Loucy (cell line): ENCODE data around the gene ZNF679.

Experiments
- H2AFZ ChIP-seq: fragments of 200-600 bp; sonication (generic); 2 replicates; pipeline ENCODE4 v1.6.0; 2016; ENCODE audit warnings: antibody characterized with exemption, mild to moderate bottlenecking, low read length, moderate library complexity
- H3F3A ChIP-seq: fragments of 200-600 bp; 2 replicates; pipeline ENCODE4 v1.6.0; 2016; ENCODE audit warnings: antibody characterized with exemption, low read depth, mild to moderate bottlenecking
- H3K27me3 ChIP-seq: fragments of 200-600 bp; sonication (generic); 2 replicates; pipeline ENCODE4 v1.6.1; 2014; ENCODE audit warnings: low read length, mild to moderate bottlenecking; ENCODE audit not compliant: insufficient read depth, poor library complexity, severe bottlenecking
- H3K36me3 ChIP-seq: fragments of 200-600 bp; sonication (generic); 2 replicates; pipeline ENCODE4 v1.6.1; 2016; ENCODE audit warnings: low read length; ENCODE audit not compliant: insufficient read depth
- H3K4me1 ChIP-seq: fragments of 200-600 bp; sonication (generic); 2 replicates; pipeline ENCODE4 v1.5.1; 2014; ENCODE audit warnings: low read length, mild to moderate bottlenecking; ENCODE audit not compliant: insufficient read depth, poor library complexity, severe bottlenecking
- H3K4me2 ChIP-seq: fragments of 200-600 bp; sonication (generic); 2 replicates; pipeline ENCODE4 v1.6.0; 2014; ENCODE audit warnings: antibody characterized with exemption, low read length, low read depth, mild to moderate bottlenecking; ENCODE audit not compliant: poor library complexity, severe bottlenecking
- H3K4me3 ChIP-seq: fragments of 200-600 bp; sonication (generic); 2 replicates; pipeline ENCODE4 v1.5.1; 2014; ENCODE audit warnings: low read length, mild to moderate bottlenecking, mixed read lengths; ENCODE audit not compliant: poor library complexity, severe bottlenecking
- H3K79me2 ChIP-seq: fragments of 200-600 bp; sonication (generic); 2 replicates; pipeline ENCODE4 v1.6.1; 2014; ENCODE audit warnings: low read length; ENCODE audit not compliant: insufficient read depth
- H3K9ac ChIP-seq: fragments of 200-600 bp; sonication (generic); 2 replicates; pipeline ENCODE4 v1.6.0; 2014; ENCODE audit warnings: mild to moderate bottlenecking, low read depth, low read length, moderate library complexity; ENCODE audit not compliant: poor library complexity, severe bottlenecking
- H3K9me2 ChIP-seq: fragments of 200-600 bp; sonication (generic); replicated peaks from 2 replicates; pipeline ENCODE4 v1.6.1; 2016; ENCODE audit warnings: low read depth, low read length, mixed read lengths
- H3K9me3 ChIP-seq: fragments of 200-600 bp; sonication (generic); 2 replicates; pipeline ENCODE4 v1.6.1; 2014; ENCODE audit warnings: mild to moderate bottlenecking, antibody characterized with exemption, low read length, low read depth; ENCODE audit not compliant: insufficient read depth
- H4K20me1 ChIP-seq: fragments of 200-600 bp; sonication (generic); 2 replicates; pipeline ENCODE4 v1.6.0; 2014; ENCODE audit warnings: antibody characterized with exemption, low read length, mild to moderate bottlenecking; ENCODE audit not compliant: insufficient read depth, poor library complexity, severe bottlenecking
- EZH2phosphoT487 ChIP-seq: fragments of 200-600 bp; IDR thresholded peaks from 2 replicates; pipeline ENCODE4 v1.6.1; 2018; ENCODE audit warnings: antibody characterized with exemption, mild to moderate bottlenecking, moderate library complexity, borderline replicate concordance
- TF ChIP-seq, protein P1 (sequence below): fragments of 200-600 bp; sonication (generic); conservative IDR thresholded peaks from 2 replicates; pipeline ENCODE4 v1.5.1; 2014; ENCODE audit warnings: mild to moderate bottlenecking, antibody characterized with exemption, low read length

The ZNF679 gene

GRCh38 chr7:64187408-64187807 is 40.9 kb upstream of the ZNF679 start:
- Histone ChIP-seq H3K27me3 (no peaks in the 10 kb centered on the region), H3K4me2 (no peak overlapping the region), H3K36me3 (no peaks in the 10 kb centered on the region), H3K9ac (no peak overlapping the region), H2AFZ (no peak overlapping the region), H3K4me3 (no peak overlapping the region), H3F3A (no peaks in the 10 kb centered on the region), H4K20me1 (no peaks in the 10 kb centered on the region), H3K9me3 (peaks cover under 1% of the 10 kb centered on the region; the same call in 1 of the 2 replicates), H3K79me2 (no peaks in the 10 kb centered on the region), H3K4me1 (no peaks in the 10 kb centered on the region), H3K9me2 (no peaks in the 10 kb centered on the region)
- TF ChIP-seq, protein P1, sequence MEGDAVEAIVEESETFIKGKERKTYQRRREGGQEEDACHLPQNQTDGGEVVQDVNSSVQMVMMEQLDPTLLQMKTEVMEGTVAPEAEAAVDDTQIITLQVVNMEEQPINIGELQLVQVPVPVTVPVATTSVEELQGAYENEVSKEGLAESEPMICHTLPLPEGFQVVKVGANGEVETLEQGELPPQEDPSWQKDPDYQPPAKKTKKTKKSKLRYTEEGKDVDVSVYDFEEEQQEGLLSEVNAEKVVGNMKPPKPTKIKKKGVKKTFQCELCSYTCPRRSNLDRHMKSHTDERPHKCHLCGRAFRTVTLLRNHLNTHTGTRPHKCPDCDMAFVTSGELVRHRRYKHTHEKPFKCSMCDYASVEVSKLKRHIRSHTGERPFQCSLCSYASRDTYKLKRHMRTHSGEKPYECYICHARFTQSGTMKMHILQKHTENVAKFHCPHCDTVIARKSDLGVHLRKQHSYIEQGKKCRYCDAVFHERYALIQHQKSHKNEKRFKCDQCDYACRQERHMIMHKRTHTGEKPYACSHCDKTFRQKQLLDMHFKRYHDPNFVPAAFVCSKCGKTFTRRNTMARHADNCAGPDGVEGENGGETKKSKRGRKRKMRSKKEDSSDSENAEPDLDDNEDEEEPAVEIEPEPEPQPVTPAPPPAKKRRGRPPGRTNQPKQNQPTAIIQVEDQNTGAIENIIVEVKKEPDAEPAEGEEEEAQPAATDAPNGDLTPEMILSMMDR, result no peak
- TF ChIP-seq EZH2phosphoT487, result no peak

GRCh38 chr7:64192148-64192704 is 36.0 kb upstream of the ZNF679 start:
- H3K4me1 ChIP-seq, result no peaks in the 10 kb centered on the region

DNA sequence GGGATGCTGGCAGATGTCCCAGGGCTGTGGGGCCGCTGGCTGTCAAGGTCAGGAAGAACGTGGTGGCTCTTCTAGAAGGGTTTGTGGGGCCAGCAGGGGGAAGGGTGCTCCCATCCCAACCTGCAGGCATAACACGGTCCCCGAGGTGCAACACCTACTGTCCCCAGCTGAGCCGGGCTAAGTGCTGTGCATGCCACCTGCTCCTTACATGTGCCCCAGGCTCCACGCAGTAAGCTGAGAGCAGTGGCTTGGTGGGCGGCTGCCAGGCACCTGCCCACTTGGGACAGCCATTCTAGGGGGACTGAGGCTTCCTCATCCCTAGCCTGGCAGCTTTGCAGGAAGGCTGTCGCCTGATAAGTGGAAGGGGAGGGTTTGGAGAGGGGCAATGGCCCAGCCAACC is 35.5 kb upstream of the ZNF679 start:
- Histone ChIP-seq H3K9me3 (peaks cover 14% of the 10 kb centered on the region), H3K9ac (no peak overlapping the region), H3K4me2 (no peak overlapping the region), H4K20me1 (no peaks in the 10 kb centered on the region), H3K36me3 (no peaks in the 10 kb centered on the region), H2AFZ (no peak overlapping the region), H3K4me3 (no peak overlapping the region), H3K27me3 (no peaks in the 10 kb centered on the region), H3K9me2 (no peaks in the 10 kb centered on the region), H3K4me1 (no peaks in the 10 kb centered on the region), H3K79me2 (no peaks in the 10 kb centered on the region), H3F3A (no peaks in the 10 kb centered on the region)
- TF ChIP-seq, protein P1, result no peak
- no peak for TF ChIP-seq EZH2phosphoT487

More at GRCh38 chr7:64192148-64192704, 36.0 kb upstream of the ZNF679 start:
- no peaks in the 10 kb centered on the region for H4K20me1 ChIP-seq
- no peak overlapping the region for H3K4me3 ChIP-seq
- H3K79me2 ChIP-seq, result no peaks in the 10 kb centered on the region
- no peak overlapping the region for H3K9ac ChIP-seq
- no peaks in the 10 kb centered on the region for H3K36me3 ChIP-seq
- H3K4me2 ChIP-seq, result no peak overlapping the region
- H3K27me3 ChIP-seq, result no peaks in the 10 kb centered on the region
- peaks cover 14% of the 10 kb centered on the region for H3K9me3 ChIP-seq
- TF ChIP-seq, protein P1, result no peak
- TF ChIP-seq EZH2phosphoT487, result no peak
- H2AFZ ChIP-seq, result no peak overlapping the region
- H3F3A ChIP-seq, result no peaks in the 10 kb centered on the region
- no peaks in the 10 kb centered on the region for H3K9me2 ChIP-seq
